ENCODE data around the gene ASTN2. TPM values are rescaled to one million over a fixed set of nuclear protein-coding genes. Genes with fewer than 3 reads are reported as not detected.

The ASTN2 gene
- total RNA-seq, 1 donor from 2014 or later = 13.6 TPM

- DNase-seq (ENCODE audit: low read depth) = no peak
- no peak for TF ChIP-seq CTCF (IDR thresholded peaks at IDR 0.05; ENCODE audit: insufficient read depth, low read depth, low read length)
- no peak for TF ChIP-seq EZH2 (IDR thresholded peaks at IDR 0.05; ENCODE audit: insufficient read depth, low read length)
- H3K79me2 ChIP-seq (ENCODE audit: insufficient read depth, low read length) = no peaks in the 10 kb centered on the region
- no peak overlapping the region for H3K4me2 ChIP-seq (ENCODE audit: low read length)
- H3K4me1 ChIP-seq (ENCODE audit: insufficient read depth, low read length) = no peaks in the 10 kb centered on the region
- no peak overlapping the region for H3K9ac ChIP-seq (ENCODE audit: low read length)
- no peak overlapping the region for H3K27ac ChIP-seq (ENCODE audit: low read depth, low read length)
- no peak overlapping the region for H3K4me3 ChIP-seq (ENCODE audit: insufficient read depth, low read depth, low read length)
- Mint-ChIP-seq H3K4me1 (ENCODE audit: low read depth, unreplicated experiment) (peaks cover 6% of the 10 kb centered on the region), H3K27me3 (ENCODE audit: low read depth, unreplicated experiment) (no peaks in the 10 kb centered on the region), H3K36me3 (ENCODE audit: low read depth, unreplicated experiment) (no peaks in the 10 kb centered on the region), H3K27ac (ENCODE audit: unreplicated experiment) (no peak overlapping the region), H3K9me3 (ENCODE audit: unreplicated experiment) (no peaks in the 10 kb centered on the region), H3K4me3 (ENCODE audit: unreplicated experiment) (no peak overlapping the region)
- no peak for FAIRE-seq
- no peaks in the 10 kb centered on the region for H3K36me3 ChIP-seq (ENCODE audit: insufficient read depth, low read length)
- H3K27me3 ChIP-seq (ENCODE audit: insufficient read depth, low read length) = peaks cover 3% of the 10 kb centered on the region
- no peaks in the 10 kb centered on the region for H3K9me3 ChIP-seq (ENCODE audit: insufficient read depth, low read depth, low read length)
- H2AFZ ChIP-seq (ENCODE audit: low read depth, low read length) = no peak overlapping the region
- no peaks in the 10 kb centered on the region for H4K20me1 ChIP-seq (ENCODE audit: insufficient read depth, low read length)
Measured at GRCh38 chr9:116656501-116656971, 758.3 kb downstream of the ASTN2 start.

- no peaks in the 10 kb centered on the region for H3K79me2 ChIP-seq (ENCODE audit: insufficient read depth, low read length)
- no peaks in the 10 kb centered on the region for H3K27me3 Mint-ChIP-seq (ENCODE audit: low read depth, unreplicated experiment)
- H3K27ac Mint-ChIP-seq (ENCODE audit: unreplicated experiment) = no peak overlapping the region
- no peak overlapping the region for H3K4me2 ChIP-seq (ENCODE audit: low read length)
- no peaks in the 10 kb centered on the region for H3K9me3 Mint-ChIP-seq (ENCODE audit: unreplicated experiment)
- no peaks in the 10 kb centered on the region for H3K4me1 ChIP-seq (ENCODE audit: insufficient read depth, low read length)
- H2AFZ ChIP-seq (ENCODE audit: low read depth, low read length) = no peak overlapping the region
- H4K20me1 ChIP-seq (ENCODE audit: insufficient read depth, low read length) = no peaks in the 10 kb centered on the region
- DNase-seq (ENCODE audit: low read depth) (no peak), FAIRE-seq (no peak)
- no peaks in the 10 kb centered on the region for H3K27me3 ChIP-seq (ENCODE audit: insufficient read depth, low read length)
- no peak overlapping the region for H3K27ac ChIP-seq (ENCODE audit: low read depth, low read length)
- H3K9ac ChIP-seq (ENCODE audit: low read length) = no peak overlapping the region
- peaks cover 4% of the 10 kb centered on the region for H3K36me3 Mint-ChIP-seq (ENCODE audit: low read depth, unreplicated experiment)
- H3K4me3 Mint-ChIP-seq (ENCODE audit: unreplicated experiment) = no peak overlapping the region
- no peaks in the 10 kb centered on the region for H3K9me3 ChIP-seq (ENCODE audit: insufficient read depth, low read depth, low read length)
- peaks cover 1% of the 10 kb centered on the region for H3K4me1 Mint-ChIP-seq (ENCODE audit: low read depth, unreplicated experiment)
- no peak overlapping the region for H3K4me3 ChIP-seq (ENCODE audit: insufficient read depth, low read depth, low read length)
- no peak for TF ChIP-seq CTCF (IDR thresholded peaks at IDR 0.05; ENCODE audit: insufficient read depth, low read depth, low read length)
- TF ChIP-seq EZH2 (IDR thresholded peaks at IDR 0.05; ENCODE audit: insufficient read depth, low read length) = no peak
- H3K36me3 ChIP-seq (ENCODE audit: insufficient read depth, low read length) = no peaks in the 10 kb centered on the region
Measured at GRCh38 chr9:116654059-116654355, 760.9 kb downstream of the ASTN2 start.

DNA sequence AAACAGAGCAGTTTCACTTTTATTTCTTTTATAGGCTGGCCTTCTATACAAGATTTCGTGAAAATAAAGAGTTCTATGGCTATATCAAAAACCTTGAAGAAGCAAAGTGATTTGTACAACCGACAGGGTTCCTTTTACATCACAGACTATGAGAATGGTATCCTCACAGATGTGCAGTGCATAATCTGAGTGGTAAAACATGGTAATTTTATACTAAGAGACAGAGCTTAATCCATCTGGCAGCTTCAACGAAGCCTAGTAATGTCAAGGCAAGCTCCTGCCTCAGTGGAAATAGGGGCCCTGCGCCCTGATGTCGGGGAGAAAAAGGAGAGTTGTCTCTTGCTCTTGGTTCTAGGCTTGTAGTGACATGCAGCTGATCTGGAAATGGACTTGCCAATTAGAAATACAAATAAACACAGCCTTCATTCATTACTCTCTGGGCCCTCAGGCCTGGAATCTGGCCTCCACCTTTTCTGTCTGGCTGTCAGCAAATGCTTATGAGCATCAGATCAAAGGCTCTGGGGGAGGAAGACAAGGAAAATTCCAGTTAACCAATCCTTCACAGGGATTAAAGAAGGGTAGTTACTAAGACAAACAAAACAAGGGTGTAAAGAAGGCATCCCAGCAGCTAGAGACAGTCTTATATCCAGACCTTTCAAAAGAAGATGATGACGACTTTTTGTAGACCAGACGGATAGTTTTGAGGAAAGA, 761.4 kb downstream of the ASTN2 start:
- H3K36me3 ChIP-seq (ENCODE audit: insufficient read depth, low read length) = no peaks in the 10 kb centered on the region
- no peaks in the 10 kb centered on the region for H3K79me2 ChIP-seq (ENCODE audit: insufficient read depth, low read length)
- H3K4me2 ChIP-seq (ENCODE audit: low read length) = no peak overlapping the region
- TF ChIP-seq CTCF (IDR thresholded peaks at IDR 0.05; ENCODE audit: insufficient read depth, low read depth, low read length) = no peak
- TF ChIP-seq EZH2 (IDR thresholded peaks at IDR 0.05; ENCODE audit: insufficient read depth, low read length) = no peak
- H3K9me3 ChIP-seq (ENCODE audit: insufficient read depth, low read depth, low read length) = no peaks in the 10 kb centered on the region
- H4K20me1 ChIP-seq (ENCODE audit: insufficient read depth, low read length) = no peaks in the 10 kb centered on the region
- FAIRE-seq = no peak
- DNase-seq (ENCODE audit: low read depth) = no peak
- H3K27ac ChIP-seq (ENCODE audit: low read depth, low read length) = no peak overlapping the region
- peaks cover 1% of the 10 kb centered on the region for H3K4me1 Mint-ChIP-seq (ENCODE audit: low read depth, unreplicated experiment)
- H3K27me3 ChIP-seq (ENCODE audit: insufficient read depth, low read length) = no peaks in the 10 kb centered on the region
- no peak overlapping the region for H3K4me3 ChIP-seq (ENCODE audit: insufficient read depth, low read depth, low read length)
- H3K27ac Mint-ChIP-seq (ENCODE audit: unreplicated experiment) = no peak overlapping the region
- H3K4me3 Mint-ChIP-seq (ENCODE audit: unreplicated experiment) = no peak overlapping the region
- peaks cover 4% of the 10 kb centered on the region for H3K36me3 Mint-ChIP-seq (ENCODE audit: low read depth, unreplicated experiment)
- no peaks in the 10 kb centered on the region for H3K9me3 Mint-ChIP-seq (ENCODE audit: unreplicated experiment)
- H3K4me1 ChIP-seq (ENCODE audit: insufficient read depth, low read length) = no peaks in the 10 kb centered on the region
- no peak overlapping the region for H3K9ac ChIP-seq (ENCODE audit: low read length)
- H2AFZ ChIP-seq (ENCODE audit: low read depth, low read length) = no peak overlapping the region
- H3K27me3 Mint-ChIP-seq (ENCODE audit: low read depth, unreplicated experiment) = no peaks in the 10 kb centered on the region
